Measurements from ENCODE around the gene STAG1. TPM values are rescaled to one million over a fixed set of nuclear protein-coding genes. Genes with fewer than 3 reads are reported as not detected.
A peak's percentile ranks its signal among the peaks of the same experiment; 100 is the strongest.

The STAG1 gene
- total RNA-seq, 2 donors from 2014 or later = 26.8 to 29.8 TPM

- no peak for DNase-seq
- Mint-ChIP-seq H3K9me3 (no peaks in the 10 kb centered on the region), H3K27ac (no peak overlapping the region), H3K4me3 (no peak overlapping the region), H3K36me3 (ENCODE audit: low read depth) (peaks cover 1% of the 10 kb centered on the region), H3K27me3 (ENCODE audit: insufficient read depth) (no peaks in the 10 kb centered on the region), H3K4me1 (peaks cover 34% of the 10 kb centered on the region)
- no peak overlapping the region for H3K4me3 ChIP-seq (ENCODE audit: low read length)
- no peak overlapping the region for H3K9ac ChIP-seq (ENCODE audit: extremely low read depth, low read length, poor library complexity, severe bottlenecking)
- no peaks in the 10 kb centered on the region for H3K27me3 ChIP-seq (ENCODE audit: control insufficient read depth, insufficient read depth, low read length, poor library complexity, severe bottlenecking)
- no peaks in the 10 kb centered on the region for H3K9me3 ChIP-seq (ENCODE audit: control insufficient read depth, low read length)
- no peaks in the 10 kb centered on the region for H3K36me3 ChIP-seq (ENCODE audit: control insufficient read depth, insufficient read depth, low read length)
- H3K27ac ChIP-seq (ENCODE audit: low read depth, low read length) = no peak overlapping the region
- H3K4me1 ChIP-seq (ENCODE audit: control insufficient read depth, insufficient read depth, low read length) = peaks cover 3% of the 10 kb centered on the region
- no peak for TF ChIP-seq CTCF (conservative IDR thresholded peaks at IDR 0.05)
Observed at GRCh38 chr3:136730595-136731273, 21.4 kb downstream of the STAG1 start.

DNA sequence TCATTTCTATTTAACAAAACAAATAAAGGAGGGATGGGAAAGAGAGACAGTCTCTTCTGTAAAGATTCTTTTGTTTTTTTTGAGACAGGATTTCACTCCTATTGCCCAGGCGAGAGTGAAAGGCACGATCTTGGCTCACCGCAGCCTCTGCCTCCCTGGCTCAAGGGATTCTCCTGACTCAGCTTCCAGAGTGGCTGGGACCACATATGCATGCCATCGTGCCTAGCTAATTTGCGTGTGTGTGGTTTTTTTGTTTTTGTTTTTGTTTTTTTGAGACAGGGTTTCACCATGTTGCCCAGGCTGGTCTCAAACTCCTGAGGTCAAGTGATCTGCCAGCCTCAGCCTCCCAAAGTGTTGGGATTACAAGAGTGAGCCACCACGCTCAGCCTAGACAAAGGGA, 23.3 kb downstream of the STAG1 start:
- H3K9me3 Mint-ChIP-seq = peaks cover 2% of the 10 kb centered on the region
- Histone ChIP-seq H3K4me3 (ENCODE audit: low read length) (no peak overlapping the region), H3K9me3 (ENCODE audit: control insufficient read depth, low read length) (no peaks in the 10 kb centered on the region), H3K9ac (ENCODE audit: extremely low read depth, low read length, poor library complexity, severe bottlenecking) (no peak overlapping the region), H3K4me1 (ENCODE audit: control insufficient read depth, insufficient read depth, low read length) (peaks cover 3% of the 10 kb centered on the region), H3K36me3 (ENCODE audit: control insufficient read depth, insufficient read depth, low read length) (no peaks in the 10 kb centered on the region), H3K27ac (ENCODE audit: low read depth, low read length) (no peak overlapping the region), H3K27me3 (ENCODE audit: control insufficient read depth, insufficient read depth, low read length, poor library complexity, severe bottlenecking) (no peaks in the 10 kb centered on the region)
- no peak overlapping the region for H3K4me3 Mint-ChIP-seq
- TF ChIP-seq CTCF (conservative IDR thresholded peaks at IDR 0.05) = no peak
- WGBS, 2 experiments (ENCODE audit: insufficient coverage in 1 of 2, insufficient read length in 1 of 2) = 76% methylated on average over 6 of the region's 6 CpGs; no CpG with 5 or more reads in 1 of the 2 experiments
- H3K27me3 Mint-ChIP-seq (ENCODE audit: insufficient read depth) = no peaks in the 10 kb centered on the region
- H3K36me3 Mint-ChIP-seq (ENCODE audit: low read depth) = peaks cover 2% of the 10 kb centered on the region
- no peak overlapping the region for H3K27ac Mint-ChIP-seq
- peaks cover 37% of the 10 kb centered on the region for H3K4me1 Mint-ChIP-seq
- peak; percentile 58 for DNase-seq

GRCh38 chr3:136728473-136728872, 23.7 kb downstream of the STAG1 start:
- Histone ChIP-seq H3K36me3 (ENCODE audit: control insufficient read depth, insufficient read depth, low read length) (no peaks in the 10 kb centered on the region), H3K27ac (ENCODE audit: low read depth, low read length) (no peak overlapping the region), H3K4me3 (ENCODE audit: low read length) (no peak overlapping the region), H3K9ac (ENCODE audit: extremely low read depth, low read length, poor library complexity, severe bottlenecking) (no peak overlapping the region), H3K9me3 (ENCODE audit: control insufficient read depth, low read length) (no peaks in the 10 kb centered on the region), H3K4me1 (ENCODE audit: control insufficient read depth, insufficient read depth, low read length) (peaks cover 3% of the 10 kb centered on the region), H3K27me3 (ENCODE audit: control insufficient read depth, insufficient read depth, low read length, poor library complexity, severe bottlenecking) (no peaks in the 10 kb centered on the region)
- no peak for TF ChIP-seq CTCF (conservative IDR thresholded peaks at IDR 0.05)
- H3K9me3 Mint-ChIP-seq = peaks cover 3% of the 10 kb centered on the region
- H3K4me1 Mint-ChIP-seq = peaks cover 37% of the 10 kb centered on the region
- WGBS, 2 experiments (ENCODE audit: insufficient coverage in 1 of 2, insufficient read length in 1 of 2) = 92% methylated on average over 1 of the region's 1 CpG; no CpG with 5 or more reads in 1 of the 2 experiments
- no peak overlapping the region for H3K27ac Mint-ChIP-seq
- no peak overlapping the region for H3K4me3 Mint-ChIP-seq
- H3K36me3 Mint-ChIP-seq (ENCODE audit: low read depth) = peaks cover 2% of the 10 kb centered on the region
- DNase-seq = no peak
- H3K27me3 Mint-ChIP-seq (ENCODE audit: insufficient read depth) = no peaks in the 10 kb centered on the region

Measured in endodermal cell (in vitro differentiated cells).